ENCODE measurements around the gene CASZ1. TPM values are rescaled to one million over a fixed set of nuclear protein-coding genes. Genes with fewer than 3 reads are reported as not detected.

The CASZ1 gene
- total RNA-seq, 1 experiment from 2014 or later, result 11.1 TPM

DNA sequence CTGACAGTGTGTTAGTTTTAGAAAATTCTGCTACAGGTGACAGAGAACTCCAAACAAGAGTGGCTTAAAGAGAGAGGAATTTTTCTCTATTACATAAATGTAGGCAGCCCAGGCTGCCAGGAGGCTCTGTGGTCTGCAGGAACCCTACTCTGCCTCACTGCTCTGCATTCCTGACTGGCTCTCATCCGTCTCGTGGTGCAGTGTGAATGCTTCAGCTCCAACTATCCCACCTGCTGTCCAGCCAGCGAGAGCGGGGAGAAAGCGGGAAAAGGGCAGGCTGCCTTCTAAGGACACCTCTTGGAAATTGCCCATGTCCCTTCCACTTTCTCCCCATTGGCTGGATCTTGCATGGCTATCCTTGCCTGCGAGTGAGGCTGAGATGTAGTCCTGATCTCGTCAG lies 190.4 kb downstream of the CASZ1 start:
- no peaks in the 10 kb centered on the region for H3K27me3 Mint-ChIP-seq (ENCODE audit: insufficient read depth, unreplicated experiment)
- intact Hi-C loops (cut with micrococcal nuclease), result no loop called here
- no peak overlapping the region for H3K27ac Mint-ChIP-seq (ENCODE audit: low read depth, unreplicated experiment)
- no peaks in the 10 kb centered on the region for H3K4me1 Mint-ChIP-seq (ENCODE audit: insufficient read depth, unreplicated experiment)
- H3K4me3 Mint-ChIP-seq (ENCODE audit: unreplicated experiment), result no peak overlapping the region
- H3K9me3 Mint-ChIP-seq (ENCODE audit: unreplicated experiment), result no peaks in the 10 kb centered on the region
- ChIA-PET POLR2A (interaction anchor here (1.2 kb wide), 1 partner anchor 15 kb away, joined by 4 read pairs; no protein-coding TSS in a partner anchor), CTCF (interaction anchor here (0.6 kb wide), 1 partner anchor 14 kb away, joined by 3 read pairs; no protein-coding TSS in a partner anchor)
- DNase-seq (ENCODE audit: unreplicated experiment), result no peak
- H3K36me3 Mint-ChIP-seq (ENCODE audit: insufficient read depth, unreplicated experiment), result peaks cover 12% of the 10 kb centered on the region
- TF ChIP-seq, protein P1, sequence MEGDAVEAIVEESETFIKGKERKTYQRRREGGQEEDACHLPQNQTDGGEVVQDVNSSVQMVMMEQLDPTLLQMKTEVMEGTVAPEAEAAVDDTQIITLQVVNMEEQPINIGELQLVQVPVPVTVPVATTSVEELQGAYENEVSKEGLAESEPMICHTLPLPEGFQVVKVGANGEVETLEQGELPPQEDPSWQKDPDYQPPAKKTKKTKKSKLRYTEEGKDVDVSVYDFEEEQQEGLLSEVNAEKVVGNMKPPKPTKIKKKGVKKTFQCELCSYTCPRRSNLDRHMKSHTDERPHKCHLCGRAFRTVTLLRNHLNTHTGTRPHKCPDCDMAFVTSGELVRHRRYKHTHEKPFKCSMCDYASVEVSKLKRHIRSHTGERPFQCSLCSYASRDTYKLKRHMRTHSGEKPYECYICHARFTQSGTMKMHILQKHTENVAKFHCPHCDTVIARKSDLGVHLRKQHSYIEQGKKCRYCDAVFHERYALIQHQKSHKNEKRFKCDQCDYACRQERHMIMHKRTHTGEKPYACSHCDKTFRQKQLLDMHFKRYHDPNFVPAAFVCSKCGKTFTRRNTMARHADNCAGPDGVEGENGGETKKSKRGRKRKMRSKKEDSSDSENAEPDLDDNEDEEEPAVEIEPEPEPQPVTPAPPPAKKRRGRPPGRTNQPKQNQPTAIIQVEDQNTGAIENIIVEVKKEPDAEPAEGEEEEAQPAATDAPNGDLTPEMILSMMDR (IDR thresholded peaks at IDR 0.05; ENCODE audit: unreplicated experiment), result no peak
- BruUV-seq (replicated peaks), result no TSS peak

DNA sequence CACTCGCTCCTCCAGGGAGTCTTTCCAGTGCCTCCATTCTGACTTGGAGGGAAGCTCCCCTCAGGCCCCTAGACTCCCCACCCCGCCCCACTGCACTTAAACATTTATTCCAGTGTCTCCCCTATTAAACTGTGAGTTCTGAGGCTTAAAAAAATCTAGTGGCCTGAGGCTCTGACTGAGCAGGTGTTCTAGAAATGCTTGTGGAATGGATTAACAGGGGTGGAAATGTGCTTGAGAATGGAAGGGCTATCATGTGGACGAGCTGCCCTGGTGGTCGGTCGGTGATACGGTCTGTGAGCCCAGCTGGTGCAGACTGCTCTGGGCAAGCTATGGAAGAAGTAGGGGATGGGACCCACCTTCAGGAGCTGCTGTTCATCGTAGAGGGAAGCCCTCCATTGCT lies 191.5 kb downstream of the CASZ1 start:
- CTCF ChIA-PET, result no interaction called here
- no TSS peak for BruUV-seq (replicated peaks)
- Mint-ChIP-seq H3K27me3 (ENCODE audit: insufficient read depth, unreplicated experiment) (no peaks in the 10 kb centered on the region), H3K4me1 (ENCODE audit: insufficient read depth, unreplicated experiment) (no peaks in the 10 kb centered on the region), H3K9me3 (ENCODE audit: unreplicated experiment) (no peaks in the 10 kb centered on the region), H3K4me3 (ENCODE audit: unreplicated experiment) (no peak overlapping the region), H3K27ac (ENCODE audit: low read depth, unreplicated experiment) (no peak overlapping the region), H3K36me3 (ENCODE audit: insufficient read depth, unreplicated experiment) (peaks cover 12% of the 10 kb centered on the region)
- POLR2A ChIA-PET, result no interaction called here
- no peak for DNase-seq (ENCODE audit: unreplicated experiment)
- intact Hi-C loops (cut with micrococcal nuclease), result no loop called here
- TF ChIP-seq, protein P1 (IDR thresholded peaks at IDR 0.05; ENCODE audit: unreplicated experiment), result no peak

DNA sequence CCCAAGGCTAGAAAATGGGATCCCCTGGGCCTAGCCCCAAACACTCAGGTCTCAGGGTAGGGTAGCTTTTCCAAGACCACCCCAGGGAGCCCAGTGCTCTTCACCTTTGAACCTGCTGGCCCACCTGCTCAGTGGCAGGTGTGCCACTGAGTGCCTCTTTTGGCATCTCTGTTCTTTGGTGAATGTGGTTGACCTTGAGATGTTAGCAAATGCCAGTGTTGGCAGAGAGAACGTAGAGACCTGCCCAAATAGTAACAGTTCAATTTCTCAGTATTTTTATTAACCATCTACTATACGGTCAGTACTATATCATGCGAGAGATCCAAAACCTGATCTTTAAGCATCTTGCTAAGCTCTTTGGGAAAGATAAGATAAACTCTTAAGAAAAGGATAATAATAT lies 193.5 kb downstream of the CASZ1 start:
- TF ChIP-seq, protein P1 (IDR thresholded peaks at IDR 0.05; ENCODE audit: unreplicated experiment), result no peak
- POLR2A ChIA-PET, result interaction anchor here (0.8 kb wide), 2 partner anchors 11 to 22 kb away, joined by 3 to 4 read pairs; no protein-coding TSS in a partner anchor
- no TSS peak for BruUV-seq (replicated peaks)

DNA sequence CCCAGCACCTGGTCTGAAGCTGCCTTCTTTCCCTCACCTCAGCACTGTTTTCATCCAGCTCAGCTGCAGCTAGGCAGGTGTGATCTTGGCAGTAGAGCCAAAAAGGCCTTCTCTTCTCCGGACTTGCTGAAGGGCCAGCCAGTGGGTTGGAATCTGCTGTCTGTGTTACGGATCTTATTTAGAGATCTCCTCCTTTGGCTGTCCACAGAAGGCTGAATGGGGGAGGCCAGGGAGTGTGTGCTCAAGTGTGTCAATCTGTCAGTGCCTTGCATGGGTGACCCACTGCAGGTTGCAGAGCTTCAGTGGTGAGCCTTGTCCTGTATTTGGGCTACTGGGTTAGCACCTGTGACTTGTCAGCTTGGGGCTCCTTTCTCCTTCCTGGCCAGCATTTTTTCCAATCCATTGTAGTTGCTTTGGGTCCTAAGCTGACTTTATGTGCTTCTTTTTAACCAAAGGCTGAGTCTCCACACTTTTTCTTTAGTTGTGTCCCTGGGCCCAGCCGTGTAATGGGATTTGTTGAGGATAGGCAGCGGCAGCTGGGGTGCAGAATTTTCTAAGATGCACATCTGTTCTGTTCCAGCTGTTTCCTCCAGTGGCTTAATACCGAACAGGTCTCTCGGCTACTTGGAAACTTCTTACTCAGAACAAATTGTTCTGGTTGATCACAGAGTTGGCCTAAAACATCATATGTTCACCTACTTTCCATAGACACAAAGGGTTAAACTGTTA lies 194.9 kb downstream of the CASZ1 start:
- intact Hi-C loops (cut with micrococcal nuclease), result no loop called here
- Mint-ChIP-seq H3K9me3 (ENCODE audit: unreplicated experiment) (no peaks in the 10 kb centered on the region), H3K4me3 (ENCODE audit: unreplicated experiment) (no peak overlapping the region), H3K27ac (ENCODE audit: low read depth, unreplicated experiment) (peak overlapping the region; percentile 27), H3K36me3 (ENCODE audit: insufficient read depth, unreplicated experiment) (peaks cover 12% of the 10 kb centered on the region), H3K4me1 (ENCODE audit: insufficient read depth, unreplicated experiment) (peaks cover 18% of the 10 kb centered on the region), H3K27me3 (ENCODE audit: insufficient read depth, unreplicated experiment) (no peaks in the 10 kb centered on the region)
- POLR2A ChIA-PET, result interaction anchor here (0.6 kb wide), 1 partner anchor 57 kb away, joined by 3 read pairs; no protein-coding TSS in a partner anchor
- no TSS peak for BruUV-seq (replicated peaks)
- CTCF ChIA-PET, result interaction anchor here (0.6 to 0.8 kb wide), 3 partner anchors 20 to 372 kb away, joined by 3 to 4 read pairs (median 3); no protein-coding TSS in a partner anchor
- TF ChIP-seq, protein P1 (IDR thresholded peaks at IDR 0.05; ENCODE audit: unreplicated experiment), result no peak
- no peak for DNase-seq (ENCODE audit: unreplicated experiment)

More for the DNA sequence above, 193.5 kb downstream of the CASZ1 start:
- Mint-ChIP-seq H3K4me3 (ENCODE audit: unreplicated experiment) (no peak overlapping the region), H3K27ac (ENCODE audit: low read depth, unreplicated experiment) (no peak overlapping the region), H3K36me3 (ENCODE audit: insufficient read depth, unreplicated experiment) (peaks cover 12% of the 10 kb centered on the region), H3K9me3 (ENCODE audit: unreplicated experiment) (no peaks in the 10 kb centered on the region), H3K4me1 (ENCODE audit: insufficient read depth, unreplicated experiment) (peaks cover 18% of the 10 kb centered on the region), H3K27me3 (ENCODE audit: insufficient read depth, unreplicated experiment) (no peaks in the 10 kb centered on the region)
- CTCF ChIA-PET, result no interaction called here
- intact Hi-C loops (cut with micrococcal nuclease), result no loop called here
- DNase-seq (ENCODE audit: unreplicated experiment), result no peak

Data from MCF 10A (cell line).